ENCODE measurements around the gene TMEM255B. TPM values are rescaled to one million over a fixed set of nuclear protein-coding genes. Genes with fewer than 3 reads are reported as not detected.

Gene TMEM255B
- polyA plus RNA-seq, 1 donor (not counting 4 experiments of a cell fraction or from before 2014, with no cell fraction given): 7.6 TPM

DNA sequence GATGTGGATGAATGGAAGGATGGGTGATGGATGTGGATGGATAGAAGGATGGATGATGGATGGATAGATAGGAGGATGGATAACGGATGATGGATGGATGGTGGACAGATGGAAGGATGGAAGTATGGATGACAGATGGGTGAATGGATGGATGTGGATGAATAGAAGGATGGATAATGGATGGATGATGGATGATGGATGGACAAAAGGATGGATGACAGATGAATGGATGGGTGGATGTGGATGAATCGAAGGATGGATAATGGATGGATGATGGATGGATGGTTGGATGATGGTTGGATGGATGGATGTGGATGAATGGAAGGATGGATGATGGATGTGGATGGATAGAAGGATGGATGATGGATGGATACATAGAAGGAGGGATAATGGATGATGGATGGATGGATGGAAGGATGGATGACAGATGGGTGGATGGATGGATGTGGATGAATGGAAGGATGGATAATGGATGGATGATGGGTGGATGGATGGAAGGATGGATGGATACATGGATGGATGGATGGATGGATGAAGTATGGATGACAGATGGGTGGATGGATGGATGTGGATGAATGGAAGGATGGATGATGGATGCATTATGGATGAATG, 39.3 kb downstream of the TMEM255B start:
- no peak overlapping the region for H3K4me3 ChIP-seq (ENCODE audit: control insufficient read depth in 2 of 3, extremely low read depth in 1 of 3, insufficient read depth in 2 of 3, low read depth in 1 of 3, low read length in 3 of 3)
- no peaks in the 10 kb centered on the region for H3K9me1 ChIP-seq (ENCODE audit: control insufficient read depth, extremely low read depth, insufficient read depth, low read length)
- no peaks in the 10 kb centered on the region for H3K36me3 ChIP-seq (ENCODE audit: control insufficient read depth in 2 of 2, extremely low read depth in 1 of 2, insufficient read depth in 2 of 2, low read length in 2 of 2)
- H3K79me2 ChIP-seq (ENCODE audit: control insufficient read depth, insufficient read depth, low read length): no peaks in the 10 kb centered on the region
- no peak overlapping the region for H3K4me2 ChIP-seq (ENCODE audit: control insufficient read depth, extremely low read depth, insufficient read depth, low read depth, low read length)
- dilution Hi-C loops (cut with MboI; ENCODE audit: extremely low pct_ligation_motif_present, low sequenced_read_pairs): no loop called here
- peaks cover 31% of the 10 kb centered on the region for H3K27me3 ChIP-seq (ENCODE audit: control insufficient read depth, extremely low read depth, insufficient read depth, low read length)
- H3K9ac ChIP-seq (ENCODE audit: control insufficient read depth, extremely low read depth, insufficient read depth, low read length): no peak overlapping the region
- no peak overlapping the region for H2AFZ ChIP-seq (ENCODE audit: control insufficient read depth, low read length)
- TF ChIP-seq CTCF (optimal IDR thresholded peaks at IDR 0.05 in 1 of 3, IDR thresholded peaks at IDR 0.05 in 1 of 3, conservative IDR thresholded peaks at IDR 0.05 in 1 of 3; ENCODE audit: extremely low read depth in 1 of 3, insufficient read depth in 2 of 3, low read length in 3 of 3) (no peak), EZH2 (IDR thresholded peaks at IDR 0.05; ENCODE audit: low read length) (no peak)
- no peak for FAIRE-seq
- peaks cover 5% of the 10 kb centered on the region for H3K4me1 ChIP-seq (ENCODE audit: control insufficient read depth, extremely low read depth, insufficient read depth, low read length)
- H3K9me3 ChIP-seq (ENCODE audit: control insufficient read depth, low read depth, low read length): no peaks in the 10 kb centered on the region
- DNase-seq (ENCODE audit: low read depth, low spot score): no peak
- no peak overlapping the region for H3K27ac ChIP-seq (ENCODE audit: control insufficient read depth, insufficient read depth, low read length)
- H4K20me1 ChIP-seq (ENCODE audit: control insufficient read depth, extremely low read depth, insufficient read depth, low read length): no peaks in the 10 kb centered on the region

GRCh38 chr13:113800576-113800926, 41.5 kb downstream of the TMEM255B start:
- FAIRE-seq (no peak), DNase-seq (ENCODE audit: low read depth, low spot score) (no peak)
- peaks cover 5% of the 10 kb centered on the region for H3K4me1 ChIP-seq (ENCODE audit: control insufficient read depth, extremely low read depth, insufficient read depth, low read length)
- no peak overlapping the region for H3K4me2 ChIP-seq (ENCODE audit: control insufficient read depth, extremely low read depth, insufficient read depth, low read depth, low read length)
- no peaks in the 10 kb centered on the region for H3K9me3 ChIP-seq (ENCODE audit: control insufficient read depth, low read depth, low read length)
- H3K9ac ChIP-seq (ENCODE audit: control insufficient read depth, extremely low read depth, insufficient read depth, low read length): no peak overlapping the region
- dilution Hi-C loops (cut with MboI; ENCODE audit: extremely low pct_ligation_motif_present, low sequenced_read_pairs): no loop called here
- H4K20me1 ChIP-seq (ENCODE audit: control insufficient read depth, extremely low read depth, insufficient read depth, low read length): no peaks in the 10 kb centered on the region
- H3K4me3 ChIP-seq (ENCODE audit: control insufficient read depth in 2 of 3, extremely low read depth in 1 of 3, insufficient read depth in 2 of 3, low read depth in 1 of 3, low read length in 3 of 3): no peak overlapping the region
- H3K9me1 ChIP-seq (ENCODE audit: control insufficient read depth, extremely low read depth, insufficient read depth, low read length): no peaks in the 10 kb centered on the region
- no peak overlapping the region for H2AFZ ChIP-seq (ENCODE audit: control insufficient read depth, low read length)
- no peak for TF ChIP-seq EZH2 (IDR thresholded peaks at IDR 0.05; ENCODE audit: low read length)
- H3K27me3 ChIP-seq (ENCODE audit: control insufficient read depth, extremely low read depth, insufficient read depth, low read length): peaks cover 13% of the 10 kb centered on the region
- H3K79me2 ChIP-seq (ENCODE audit: control insufficient read depth, insufficient read depth, low read length): no peaks in the 10 kb centered on the region
- H3K36me3 ChIP-seq (ENCODE audit: control insufficient read depth in 2 of 2, extremely low read depth in 1 of 2, insufficient read depth in 2 of 2, low read length in 2 of 2): no peaks in the 10 kb centered on the region
- no peak overlapping the region for H3K27ac ChIP-seq (ENCODE audit: control insufficient read depth, insufficient read depth, low read length)
